Purkinje cell (primary cell): ENCODE data around the gene SFPQ. TPM values are rescaled to one million over a fixed set of nuclear protein-coding genes. Genes with fewer than 3 reads are reported as not detected.

Experiments used
- polyA plus RNA-seq: library from polyadenylated mRNA; unstranded; fragments of >200 nt; fragmentation: Nextera tagmentation; gene quantifications from 2 replicates; pipeline ENCODE4 v1.2.1, GENCODE V29; 2014

The SFPQ gene, protein sequence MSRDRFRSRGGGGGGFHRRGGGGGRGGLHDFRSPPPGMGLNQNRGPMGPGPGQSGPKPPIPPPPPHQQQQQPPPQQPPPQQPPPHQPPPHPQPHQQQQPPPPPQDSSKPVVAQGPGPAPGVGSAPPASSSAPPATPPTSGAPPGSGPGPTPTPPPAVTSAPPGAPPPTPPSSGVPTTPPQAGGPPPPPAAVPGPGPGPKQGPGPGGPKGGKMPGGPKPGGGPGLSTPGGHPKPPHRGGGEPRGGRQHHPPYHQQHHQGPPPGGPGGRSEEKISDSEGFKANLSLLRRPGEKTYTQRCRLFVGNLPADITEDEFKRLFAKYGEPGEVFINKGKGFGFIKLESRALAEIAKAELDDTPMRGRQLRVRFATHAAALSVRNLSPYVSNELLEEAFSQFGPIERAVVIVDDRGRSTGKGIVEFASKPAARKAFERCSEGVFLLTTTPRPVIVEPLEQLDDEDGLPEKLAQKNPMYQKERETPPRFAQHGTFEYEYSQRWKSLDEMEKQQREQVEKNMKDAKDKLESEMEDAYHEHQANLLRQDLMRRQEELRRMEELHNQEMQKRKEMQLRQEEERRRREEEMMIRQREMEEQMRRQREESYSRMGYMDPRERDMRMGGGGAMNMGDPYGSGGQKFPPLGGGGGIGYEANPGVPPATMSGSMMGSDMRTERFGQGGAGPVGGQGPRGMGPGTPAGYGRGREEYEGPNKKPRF
- polyA plus RNA-seq = 106 and 108 TPM in 2 replicates

DNA sequence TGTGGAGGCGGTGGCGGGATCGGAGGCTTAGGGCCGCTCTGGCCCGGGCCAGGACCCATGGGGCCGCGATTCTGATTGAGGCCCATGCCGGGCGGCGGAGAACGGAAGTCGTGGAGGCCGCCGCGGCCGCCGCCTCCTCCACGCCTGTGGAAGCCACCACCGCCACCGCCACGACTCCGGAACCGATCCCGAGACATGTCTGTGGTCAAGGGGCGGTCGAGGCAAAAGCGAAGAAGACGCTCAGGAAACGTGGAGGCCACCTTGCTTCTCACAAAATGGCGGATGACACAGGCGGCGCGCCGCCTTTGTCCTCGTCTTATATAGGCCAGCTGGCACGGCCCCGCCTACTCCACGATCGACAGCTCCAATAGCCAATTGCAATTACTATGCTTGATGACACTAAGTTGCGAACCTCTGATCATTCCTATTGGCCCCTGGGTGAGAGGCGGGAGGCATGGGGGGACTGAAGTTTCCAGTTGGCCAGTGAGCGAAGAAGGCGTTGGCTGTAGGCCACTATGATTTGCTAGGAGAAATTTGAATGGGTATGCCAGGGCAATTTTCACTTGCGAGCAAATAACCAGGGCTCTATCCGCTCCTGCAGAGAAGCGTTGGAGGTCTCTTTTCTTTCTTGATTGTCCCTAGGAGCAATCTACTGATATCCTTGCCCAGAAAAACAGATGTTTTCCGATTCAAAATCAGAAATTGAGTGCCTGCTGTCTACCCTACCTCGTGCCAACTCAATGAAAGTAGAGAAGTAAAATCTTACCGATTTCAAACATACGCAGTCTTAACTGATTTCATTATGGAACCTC is at the start of gene SFPQ:
TSS of gene SFPQ (minus strand) at position 293 of the 812 bp plus-strand sequence. CDS start at position 197, 96 bp downstream.

Other genes with a start within 250 kb of the SFPQ start
- gene TMEM35B, start 207.8 kb downstream of the SFPQ start, polyA plus RNA-seq = 26.0 and 26.2 TPM in 2 replicates
- 11.5 and 12.4 TPM in 2 replicates for gene ZMYM6, start 161.2 kb downstream of the SFPQ start, polyA plus RNA-seq
- gene ZMYM1, start 113.8 kb downstream of the SFPQ start, polyA plus RNA-seq = 5.7 and 6.1 TPM in 2 replicates
- gene ZMYM4, start 75.6 kb upstream of the SFPQ start, polyA plus RNA-seq = 20.9 and 21.0 TPM in 2 replicates